Measurements from ENCODE around the gene C2orf42.

C2orf42 gene

DNA sequence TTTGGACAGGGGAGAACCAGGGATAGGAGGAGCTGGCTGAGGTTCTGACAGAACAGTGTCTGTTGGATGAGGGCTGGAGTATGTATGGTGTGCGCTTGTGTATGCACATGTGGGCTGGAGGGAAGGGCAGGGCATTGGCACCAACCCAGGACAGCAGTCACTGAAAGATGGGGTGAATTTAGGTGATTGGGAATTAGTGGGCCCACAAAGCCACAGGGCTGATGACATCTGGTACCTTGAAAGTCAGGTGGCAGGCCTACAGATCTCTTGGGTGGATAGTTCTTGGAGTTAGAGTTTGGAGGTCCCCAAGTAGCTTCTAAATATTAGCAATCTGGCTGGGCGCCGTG lies 45.7 kb downstream of the C2orf42 start:
- TF ChIP-seq USF1 (IDR thresholded peaks at IDR 0.05): no peak
- TF ChIP-seq ZBTB7A (IDR thresholded peaks at IDR 0.05; ENCODE audit: low read depth): no peak
- no peak for TF ChIP-seq YY1 (IDR thresholded peaks at IDR 0.05; ENCODE audit: low read depth)
- TF ChIP-seq TCF12 (IDR thresholded peaks at IDR 0.05; ENCODE audit: low read depth): no peak
- no peak for TF ChIP-seq FOXM1 (IDR thresholded peaks at IDR 0.05; ENCODE audit: borderline replicate concordance, low read depth)
- no peak for TF ChIP-seq TAF1 (IDR thresholded peaks at IDR 0.05; ENCODE audit: low read depth)
- no peak for TF ChIP-seq CREB1 (IDR thresholded peaks at IDR 0.05; ENCODE audit: low read depth)
- TF ChIP-seq, protein P1, sequence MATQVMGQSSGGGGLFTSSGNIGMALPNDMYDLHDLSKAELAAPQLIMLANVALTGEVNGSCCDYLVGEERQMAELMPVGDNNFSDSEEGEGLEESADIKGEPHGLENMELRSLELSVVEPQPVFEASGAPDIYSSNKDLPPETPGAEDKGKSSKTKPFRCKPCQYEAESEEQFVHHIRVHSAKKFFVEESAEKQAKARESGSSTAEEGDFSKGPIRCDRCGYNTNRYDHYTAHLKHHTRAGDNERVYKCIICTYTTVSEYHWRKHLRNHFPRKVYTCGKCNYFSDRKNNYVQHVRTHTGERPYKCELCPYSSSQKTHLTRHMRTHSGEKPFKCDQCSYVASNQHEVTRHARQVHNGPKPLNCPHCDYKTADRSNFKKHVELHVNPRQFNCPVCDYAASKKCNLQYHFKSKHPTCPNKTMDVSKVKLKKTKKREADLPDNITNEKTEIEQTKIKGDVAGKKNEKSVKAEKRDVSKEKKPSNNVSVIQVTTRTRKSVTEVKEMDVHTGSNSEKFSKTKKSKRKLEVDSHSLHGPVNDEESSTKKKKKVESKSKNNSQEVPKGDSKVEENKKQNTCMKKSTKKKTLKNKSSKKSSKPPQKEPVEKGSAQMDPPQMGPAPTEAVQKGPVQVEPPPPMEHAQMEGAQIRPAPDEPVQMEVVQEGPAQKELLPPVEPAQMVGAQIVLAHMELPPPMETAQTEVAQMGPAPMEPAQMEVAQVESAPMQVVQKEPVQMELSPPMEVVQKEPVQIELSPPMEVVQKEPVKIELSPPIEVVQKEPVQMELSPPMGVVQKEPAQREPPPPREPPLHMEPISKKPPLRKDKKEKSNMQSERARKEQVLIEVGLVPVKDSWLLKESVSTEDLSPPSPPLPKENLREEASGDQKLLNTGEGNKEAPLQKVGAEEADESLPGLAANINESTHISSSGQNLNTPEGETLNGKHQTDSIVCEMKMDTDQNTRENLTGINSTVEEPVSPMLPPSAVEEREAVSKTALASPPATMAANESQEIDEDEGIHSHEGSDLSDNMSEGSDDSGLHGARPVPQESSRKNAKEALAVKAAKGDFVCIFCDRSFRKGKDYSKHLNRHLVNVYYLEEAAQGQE (IDR thresholded peaks at IDR 0.05; ENCODE audit: low read depth): no peak
- TF ChIP-seq CEBPB (IDR thresholded peaks at IDR 0.05): no peak
- TF ChIP-seq RAD21 (IDR thresholded peaks at IDR 0.05; ENCODE audit: low read depth): no peak
- no peak for TF ChIP-seq EP300 (IDR thresholded peaks at IDR 0.05; ENCODE audit: borderline replicate concordance)
- TF ChIP-seq TEAD4 (IDR thresholded peaks at IDR 0.05): no peak

- TF ChIP-seq TAF1 (IDR thresholded peaks at IDR 0.05; ENCODE audit: low read depth) (no peak), MAX (IDR thresholded peaks at IDR 0.05) (no peak), USF1 (IDR thresholded peaks at IDR 0.05) (no peak), TEAD4 (IDR thresholded peaks at IDR 0.05) (no peak), EP300 (IDR thresholded peaks at IDR 0.05; ENCODE audit: borderline replicate concordance) (no peak), RAD21 (IDR thresholded peaks at IDR 0.05; ENCODE audit: low read depth) (no peak), CREB1 (IDR thresholded peaks at IDR 0.05; ENCODE audit: low read depth) (no peak), FOXM1 (IDR thresholded peaks at IDR 0.05; ENCODE audit: borderline replicate concordance, low read depth) (no peak), NFIC (IDR thresholded peaks at IDR 0.05) (no peak), YY1 (IDR thresholded peaks at IDR 0.05; ENCODE audit: low read depth) (no peak), TCF12 (IDR thresholded peaks at IDR 0.05; ENCODE audit: low read depth) (no peak), ZBTB7A (IDR thresholded peaks at IDR 0.05; ENCODE audit: low read depth) (no peak), CEBPB (IDR thresholded peaks at IDR 0.05) (no peak), EGR1 (IDR thresholded peaks at IDR 0.05) (no peak)
- TF ChIP-seq, protein P1 (IDR thresholded peaks at IDR 0.05; ENCODE audit: low read depth): no peak
These were observed 46.2 kb downstream of the C2orf42 start for GRCh38 chr2:70144443-70145143.

GRCh38 chr2:70143314-70144150 lies 47.3 kb downstream of the C2orf42 start:
- TF ChIP-seq EP300 (IDR thresholded peaks at IDR 0.05; ENCODE audit: borderline replicate concordance): no peak
- TF ChIP-seq, protein P1 (IDR thresholded peaks at IDR 0.05; ENCODE audit: low read depth): peak; percentile 29; the same call in 1 of the 2 replicates

GRCh38 chr2:70142590-70143313 lies 48.1 kb downstream of the C2orf42 start:
- TF ChIP-seq TEAD4 (IDR thresholded peaks at IDR 0.05) (no peak; the same call in 1 of the 2 replicates), CEBPB (IDR thresholded peaks at IDR 0.05) (no peak), CREB1 (IDR thresholded peaks at IDR 0.05; ENCODE audit: low read depth) (peak; percentile 93), EP300 (IDR thresholded peaks at IDR 0.05; ENCODE audit: borderline replicate concordance) (0 out of 2 replicates have a peak, but pooled peaks have one; percentile 54), USF1 (IDR thresholded peaks at IDR 0.05) (peak; percentile 92), TCF12 (IDR thresholded peaks at IDR 0.05; ENCODE audit: low read depth) (0 out of 2 replicates have a peak, but pooled peaks have one; percentile 32), RAD21 (IDR thresholded peaks at IDR 0.05; ENCODE audit: low read depth) (peak; percentile 95), NFIC (IDR thresholded peaks at IDR 0.05) (peak; percentile 45), EGR1 (IDR thresholded peaks at IDR 0.05) (peak; percentile 96), MAX (IDR thresholded peaks at IDR 0.05) (peak; percentile 91), TAF1 (IDR thresholded peaks at IDR 0.05; ENCODE audit: low read depth) (peak; percentile 82)
- TF ChIP-seq, protein P1 (IDR thresholded peaks at IDR 0.05; ENCODE audit: low read depth): no peak
